ENCODE measurements around the gene CPEB1. TPM values are rescaled to one million over a fixed set of nuclear protein-coding genes. Genes with fewer than 3 reads are reported as not detected.
A peak's percentile ranks its signal among the peaks of the same experiment; 100 is the strongest.
"Not testable (repeated sequence)": the region's sequence is repeated elsewhere in the genome, so short reads cannot be mapped to it uniquely, and the experiment has no call there.

The CPEB1 gene
- polyA plus RNA-seq, 3 donors: 2.2 to 3.0 (median 2.5) TPM

GRCh38 chr15:82551646-82552247, 95.4 kb downstream of the CPEB1 start:
- no peak for DNase-seq (ENCODE audit: low read depth in 3 of 3, low spot score in 2 of 3)

DNA sequence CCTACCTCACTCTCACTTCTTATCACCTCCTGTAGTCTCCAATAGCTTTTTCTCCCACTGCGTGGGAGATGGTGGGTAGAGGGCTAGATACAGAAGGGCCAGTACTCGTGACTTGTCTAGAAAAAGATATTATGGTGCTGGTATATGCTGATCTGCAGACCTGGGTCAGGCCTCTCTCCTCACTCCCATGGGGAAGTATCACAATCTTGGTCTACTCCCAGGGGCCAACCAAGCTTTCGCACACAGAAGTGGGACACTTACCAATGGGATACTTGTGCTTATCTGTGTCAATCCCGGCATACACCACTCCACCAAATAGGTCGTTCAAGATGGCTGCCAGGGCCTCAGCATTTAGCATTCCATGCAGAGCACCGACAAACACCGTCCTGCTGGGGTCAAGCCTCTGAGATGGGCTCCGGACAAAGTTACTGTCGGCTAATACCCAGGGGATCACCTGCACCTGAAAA, 97.9 kb downstream of the CPEB1 start:
- no peak for DNase-seq (ENCODE audit: low read depth in 3 of 3, low spot score in 2 of 3)

- no peak for DNase-seq (ENCODE audit: low read depth in 3 of 3, low spot score in 2 of 3)
Observed at GRCh38 chr15:82548700-82549099, 98.5 kb downstream of the CPEB1 start.

DNA sequence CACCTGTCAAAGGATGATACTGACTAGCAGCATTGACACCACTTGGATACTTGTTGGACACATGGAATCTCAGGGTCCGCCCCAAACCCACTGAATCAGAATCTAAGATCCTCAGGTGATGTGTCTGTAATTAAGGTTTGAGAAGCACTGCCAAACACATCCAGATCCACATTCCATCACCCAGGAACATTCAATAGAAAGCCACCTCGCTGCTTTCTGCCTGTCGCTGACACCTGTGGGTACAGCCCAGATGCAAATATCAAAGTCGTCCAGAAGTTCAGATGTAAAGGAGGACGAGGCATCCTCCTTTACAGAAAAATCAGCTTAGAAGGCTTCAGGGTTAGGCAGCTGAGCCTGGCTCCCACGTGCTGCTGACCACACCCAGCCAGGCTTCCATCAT, 101.7 kb downstream of the CPEB1 start:
- DNase-seq (ENCODE audit: low read depth in 3 of 3, low spot score in 2 of 3): no peak

DNA sequence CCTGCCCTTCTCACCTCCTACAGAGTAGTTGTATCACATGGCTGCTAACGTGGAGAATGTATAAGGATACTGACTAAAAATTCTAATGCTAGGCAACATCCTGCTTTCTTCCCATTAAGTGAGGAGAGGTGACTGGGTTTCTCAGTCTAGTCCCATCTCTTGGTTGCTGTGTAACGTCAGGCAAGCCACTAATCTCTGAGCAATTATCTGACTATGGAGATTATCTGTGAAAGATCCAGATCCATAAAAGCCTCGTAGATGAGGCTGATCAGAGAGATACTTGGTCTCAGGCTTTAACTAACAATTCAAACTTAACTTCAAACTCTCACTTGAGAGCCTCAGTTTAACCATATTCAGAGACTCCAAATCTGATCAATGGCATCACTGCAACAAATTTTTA, 102.2 kb downstream of the CPEB1 start:
- DNase-seq (ENCODE audit: low read depth in 3 of 3, low spot score in 2 of 3): no peak

- no peak for DNase-seq (ENCODE audit: low read depth in 3 of 3, low spot score in 2 of 3)
Observed at GRCh38 chr15:82544431-82544830, 102.7 kb downstream of the CPEB1 start.

DNA sequence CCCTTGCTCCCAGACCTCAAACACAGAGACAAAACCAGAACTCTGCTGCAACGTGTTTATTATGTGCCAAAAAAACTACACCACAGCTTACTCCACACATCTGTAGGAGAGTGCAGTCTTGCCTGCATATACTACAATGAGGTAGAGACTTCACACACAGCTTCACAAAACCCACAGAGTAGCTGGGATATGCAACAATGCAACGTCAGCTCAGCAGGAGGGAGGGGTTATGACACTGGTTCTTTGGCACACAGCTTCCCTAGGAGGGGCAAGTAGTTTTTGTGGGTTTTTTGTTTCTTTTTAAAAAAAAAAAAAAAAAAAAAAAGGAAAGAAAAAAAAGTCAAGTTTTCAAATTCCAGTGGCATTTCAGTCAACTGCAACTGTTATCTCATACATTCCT, 104.0 kb downstream of the CPEB1 start:
- no peak for DNase-seq (ENCODE audit: low read depth in 3 of 3, low spot score in 2 of 3)

- DNase-seq (ENCODE audit: low read depth in 3 of 3, low spot score in 2 of 3): peak in 1 of 3 donors; percentile 40
Observed at GRCh38 chr15:82540984-82541431, 106.2 kb downstream of the CPEB1 start.

GRCh38 chr15:82540055-82540983, 106.8 kb downstream of the CPEB1 start, which contains the start of gene RPS17:
Gene RPS17 (minus strand): TSS chr15:82540457. CDS start chr15:82540428, 29 bp downstream.
- peak; percentile 90 to 94 (median 94) for DNase-seq (ENCODE audit: low read depth in 3 of 3, low spot score in 2 of 3)

DNA sequence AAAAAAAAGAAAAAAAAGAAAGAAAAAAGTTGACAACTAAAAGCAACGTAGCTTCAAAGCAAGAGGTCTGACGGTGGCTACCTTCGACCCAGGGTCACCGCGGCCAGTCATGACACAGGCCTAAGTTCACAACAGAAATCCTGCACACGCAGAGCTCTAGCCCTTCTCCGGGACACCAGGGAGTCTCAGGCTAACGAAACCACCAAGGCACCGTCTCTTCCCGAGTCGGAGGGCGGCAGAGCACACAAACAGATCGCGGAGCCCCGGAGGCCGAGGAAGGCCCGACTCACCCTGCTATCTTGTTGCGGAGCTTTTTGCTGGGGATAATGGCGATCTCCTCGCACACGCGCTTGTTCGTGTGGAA, 107.5 kb downstream of the CPEB1 start:
- no peak for DNase-seq (ENCODE audit: low read depth in 3 of 3, low spot score in 2 of 3)

GRCh38 chr15:82538961-82539690, 108.0 kb downstream of the CPEB1 start:
- DNase-seq (ENCODE audit: low read depth in 3 of 3, low spot score in 2 of 3): no peak

- no peak for DNase-seq (ENCODE audit: low read depth in 3 of 3, low spot score in 2 of 3)
Observed at GRCh38 chr15:82537351-82537908, 109.7 kb downstream of the CPEB1 start.

GRCh38 chr15:82536409-82537350, 110.5 kb downstream of the CPEB1 start:
- no peak for DNase-seq (ENCODE audit: low read depth in 3 of 3, low spot score in 2 of 3)

GRCh38 chr15:82535566-82536408, 111.4 kb downstream of the CPEB1 start:
- no peak for DNase-seq (ENCODE audit: low read depth in 3 of 3, low spot score in 2 of 3)

DNA sequence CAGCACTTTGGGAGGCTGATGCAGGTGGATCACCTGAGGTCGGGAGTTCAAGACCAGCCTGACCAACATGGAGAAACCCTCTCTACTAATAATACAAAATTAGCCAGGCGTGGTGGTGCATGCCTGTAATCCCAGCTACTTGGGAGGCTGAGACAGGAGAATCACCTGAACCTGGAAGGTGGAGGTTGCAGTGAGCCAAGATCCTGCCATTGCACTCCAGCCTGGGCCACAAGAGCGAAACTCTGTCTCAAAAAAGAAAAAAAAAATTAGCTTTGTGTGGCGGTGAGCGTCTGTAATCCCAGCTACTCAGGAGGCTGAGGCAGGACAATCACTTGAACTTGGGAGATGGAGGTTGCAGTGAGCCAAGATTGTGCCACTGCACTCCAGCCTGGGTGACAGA, 112.0 kb downstream of the CPEB1 start:
- DNase-seq (ENCODE audit: low read depth in 3 of 3, low spot score in 2 of 3): not testable (repeated sequence)

GRCh38 chr15:82534457-82534861, 112.7 kb downstream of the CPEB1 start:
- DNase-seq (ENCODE audit: low read depth in 3 of 3, low spot score in 2 of 3): not testable (repeated sequence)

- DNase-seq (ENCODE audit: low read depth in 3 of 3, low spot score in 2 of 3): no peak
Observed at GRCh38 chr15:82533801-82534200, 113.4 kb downstream of the CPEB1 start.

DNA sequence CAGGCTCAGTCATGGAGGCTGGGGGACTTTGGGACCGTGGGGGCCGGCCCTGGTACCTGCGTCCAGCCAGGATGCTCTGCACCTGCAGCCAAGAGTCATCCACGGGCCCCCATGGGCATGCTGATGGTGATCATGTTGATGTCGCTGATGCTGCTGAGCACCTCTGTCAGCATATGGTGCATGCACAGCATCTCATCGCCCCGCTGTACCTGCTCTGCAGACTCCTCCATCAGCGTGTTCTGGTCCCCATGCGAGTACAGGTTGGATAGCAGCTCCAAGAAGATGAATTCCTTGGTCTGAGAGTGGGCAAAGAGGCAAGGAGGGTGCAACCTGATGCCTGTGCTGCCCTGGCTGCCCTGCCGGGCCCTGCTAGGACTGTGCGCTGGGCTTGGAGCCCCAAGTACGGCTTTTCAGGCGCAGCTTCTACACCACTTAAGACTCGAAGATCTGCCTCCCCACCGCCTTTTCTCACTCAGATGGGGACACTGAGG, 114.1 kb downstream of the CPEB1 start:
- no peak for DNase-seq (ENCODE audit: low read depth in 3 of 3, low spot score in 2 of 3)
